ENCODE data around the gene NDUFS3. TPM values are rescaled to one million over a fixed set of nuclear protein-coding genes. Genes with fewer than 3 reads are reported as not detected.

NDUFS3 gene
- total and polyA plus RNA-seq, 2 donors from 2014 or later = 85.8 to 368 TPM

DNA sequence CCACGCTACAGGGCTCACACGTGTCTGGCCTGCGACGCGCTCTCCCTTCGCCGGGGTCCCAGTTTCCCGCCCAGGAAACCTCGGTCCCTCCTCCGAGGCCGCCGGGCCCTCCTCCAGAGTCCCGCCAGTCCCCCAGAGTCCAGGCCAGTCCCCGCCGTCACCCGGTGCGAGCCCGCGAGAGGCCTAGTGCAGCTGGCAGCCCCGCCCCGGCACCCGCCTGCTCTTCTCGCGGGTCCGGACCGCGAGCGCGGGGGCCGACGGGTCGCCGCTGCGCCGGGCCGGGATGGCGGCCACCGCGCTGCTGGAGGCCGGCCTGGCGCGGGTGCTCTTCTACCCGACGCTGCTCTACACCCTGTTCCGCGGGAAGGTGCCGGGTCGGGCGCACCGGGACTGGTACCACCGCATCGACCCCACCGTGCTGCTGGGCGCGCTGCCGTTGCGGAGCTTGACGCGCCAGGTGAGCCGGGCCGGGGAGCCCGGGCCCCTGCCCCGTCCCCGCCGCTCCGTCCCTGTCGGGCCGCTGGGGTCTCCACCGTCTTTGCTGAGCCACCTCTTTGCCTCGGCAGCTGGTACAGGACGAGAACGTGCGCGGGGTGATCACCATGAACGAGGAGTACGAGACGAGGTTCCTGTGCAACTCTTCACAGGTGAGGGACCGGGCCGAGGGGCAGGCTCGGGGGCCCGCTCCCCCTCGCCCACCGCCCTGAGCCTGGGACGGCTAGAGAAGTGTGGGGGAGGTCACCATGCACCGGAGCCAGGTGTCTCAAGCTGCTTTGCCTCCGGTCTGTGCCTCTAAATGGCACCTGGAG is 13.3 kb upstream of the NDUFS3 start, which contains the start of gene PTPMT1:
Gene PTPMT1, plus strand, starts transcription at position 260 of the 809 bp plus-strand sequence. Its CDS starts 24 bp downstream, at position 284.
- intact Hi-C loops (cut with DNase I) = no loop called here
- Histone ChIP-seq H3K27ac (ENCODE audit: low read depth in 2 of 2, low read length in 2 of 2) (peak within 1 kb of the TSS; percentile 13 to 51), H3K36me3 (ENCODE audit: control insufficient read depth in 2 of 3, insufficient read depth in 3 of 3, low read length in 3 of 3) (peaks cover 0 to 6% (median 0%) of the 10 kb centered on the region in 3 donors), H3K9me3 (ENCODE audit: control insufficient read depth in 2 of 3, insufficient read depth in 1 of 3, low read length in 3 of 3) (no peaks in the 10 kb centered on the region), H3K4me3 (ENCODE audit: low read length in 3 of 3) (peak within 1 kb of the TSS; percentile 65 to 87 (median 72)), H3K27me3 (ENCODE audit: control insufficient read depth, insufficient read depth, low read length) (no peaks in the 10 kb centered on the region), H3K4me1 (ENCODE audit: control insufficient read depth in 2 of 3, insufficient read depth in 2 of 3, low read depth in 1 of 3, low read length in 3 of 3) (peaks cover 0 to 8% (median 6%) of the 10 kb centered on the region in 3 donors), H3K9ac (ENCODE audit: low read length in 3 of 3) (peak within 1 kb of the TSS; percentile 47 to 91 (median 82))
- TF ChIP-seq, protein P1, sequence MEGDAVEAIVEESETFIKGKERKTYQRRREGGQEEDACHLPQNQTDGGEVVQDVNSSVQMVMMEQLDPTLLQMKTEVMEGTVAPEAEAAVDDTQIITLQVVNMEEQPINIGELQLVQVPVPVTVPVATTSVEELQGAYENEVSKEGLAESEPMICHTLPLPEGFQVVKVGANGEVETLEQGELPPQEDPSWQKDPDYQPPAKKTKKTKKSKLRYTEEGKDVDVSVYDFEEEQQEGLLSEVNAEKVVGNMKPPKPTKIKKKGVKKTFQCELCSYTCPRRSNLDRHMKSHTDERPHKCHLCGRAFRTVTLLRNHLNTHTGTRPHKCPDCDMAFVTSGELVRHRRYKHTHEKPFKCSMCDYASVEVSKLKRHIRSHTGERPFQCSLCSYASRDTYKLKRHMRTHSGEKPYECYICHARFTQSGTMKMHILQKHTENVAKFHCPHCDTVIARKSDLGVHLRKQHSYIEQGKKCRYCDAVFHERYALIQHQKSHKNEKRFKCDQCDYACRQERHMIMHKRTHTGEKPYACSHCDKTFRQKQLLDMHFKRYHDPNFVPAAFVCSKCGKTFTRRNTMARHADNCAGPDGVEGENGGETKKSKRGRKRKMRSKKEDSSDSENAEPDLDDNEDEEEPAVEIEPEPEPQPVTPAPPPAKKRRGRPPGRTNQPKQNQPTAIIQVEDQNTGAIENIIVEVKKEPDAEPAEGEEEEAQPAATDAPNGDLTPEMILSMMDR (IDR thresholded peaks at IDR 0.05; ENCODE audit: borderline replicate concordance, extremely low read depth, insufficient read depth) = no peak
- peak; percentile 82 to 94 (median 89) for DNase-seq
- no peak for FAIRE-seq

- FAIRE-seq (no peak), DNase-seq (peak in 1 of 5 donors; percentile 57)
- Histone ChIP-seq H3K4me1 (ENCODE audit: control insufficient read depth in 2 of 3, insufficient read depth in 2 of 3, low read depth in 1 of 3, low read length in 3 of 3) (peaks cover 0 to 8% (median 6%) of the 10 kb centered on the region in 3 donors), H3K27me3 (ENCODE audit: control insufficient read depth, insufficient read depth, low read length) (no peaks in the 10 kb centered on the region), H3K27ac (ENCODE audit: low read depth in 2 of 2, low read length in 2 of 2) (no peak overlapping the region), H3K9me3 (ENCODE audit: control insufficient read depth in 2 of 3, insufficient read depth in 1 of 3, low read length in 3 of 3) (no peaks in the 10 kb centered on the region), H3K9ac (ENCODE audit: low read length in 3 of 3) (peak overlapping the region; percentile 47 to 91 (median 57)), H3K4me3 (ENCODE audit: low read length in 3 of 3) (peak overlapping the region; percentile 65 to 87 (median 72)), H3K36me3 (ENCODE audit: control insufficient read depth in 2 of 3, insufficient read depth in 3 of 3, low read length in 3 of 3) (peaks cover 0 to 8% (median 3%) of the 10 kb centered on the region in 3 donors)
- intact Hi-C loops (cut with DNase I) = no loop called here
- TF ChIP-seq, protein P1 (IDR thresholded peaks at IDR 0.05; ENCODE audit: borderline replicate concordance, extremely low read depth, insufficient read depth) = no peak
Measured at GRCh38 chr11:47566149-47566698, 12.7 kb upstream of the NDUFS3 start.

DNA sequence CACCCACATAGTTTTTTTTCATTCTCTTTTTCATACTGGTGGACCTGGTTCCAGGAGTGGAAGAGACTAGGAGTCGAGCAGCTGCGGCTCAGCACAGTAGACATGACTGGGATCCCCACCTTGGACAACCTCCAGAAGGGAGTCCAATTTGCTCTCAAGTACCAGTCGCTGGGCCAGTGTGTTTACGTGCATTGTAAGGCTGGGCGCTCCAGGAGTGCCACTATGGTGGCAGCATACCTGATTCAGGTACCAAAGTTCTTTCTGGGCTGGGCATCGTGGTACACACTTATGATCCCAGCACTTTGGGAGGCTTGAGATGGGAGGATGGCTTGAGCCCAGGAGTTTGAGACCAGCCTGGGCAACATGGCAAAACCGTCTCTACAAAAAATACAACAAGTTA is 9.2 kb upstream of the NDUFS3 start:
- intact Hi-C loops (cut with DNase I) = no loop called here
- H3K36me3 ChIP-seq (ENCODE audit: control insufficient read depth in 2 of 3, insufficient read depth in 3 of 3, low read length in 3 of 3) = peaks cover 2 to 27% (median 26%) of the 10 kb centered on the region in 3 donors
- no peak for FAIRE-seq
- no peaks in the 10 kb centered on the region for H3K9me3 ChIP-seq (ENCODE audit: control insufficient read depth in 2 of 3, insufficient read depth in 1 of 3, low read length in 3 of 3)
- H3K27me3 ChIP-seq (ENCODE audit: control insufficient read depth, insufficient read depth, low read length) = no peaks in the 10 kb centered on the region
- H3K4me3 ChIP-seq (ENCODE audit: low read length in 3 of 3) = no peak overlapping the region
- TF ChIP-seq, protein P1 (IDR thresholded peaks at IDR 0.05; ENCODE audit: borderline replicate concordance, extremely low read depth, insufficient read depth) = no peak
- DNase-seq = no peak
- peaks cover 0 to 8% (median 6%) of the 10 kb centered on the region in 3 donors for H3K4me1 ChIP-seq (ENCODE audit: control insufficient read depth in 2 of 3, insufficient read depth in 2 of 3, low read depth in 1 of 3, low read length in 3 of 3)
- H3K9ac ChIP-seq (ENCODE audit: low read length in 3 of 3) = no peak overlapping the region
- H3K27ac ChIP-seq (ENCODE audit: low read depth in 2 of 2, low read length in 2 of 2) = no peak overlapping the region

Data from kidney (tissue), 14 donors.